HEK293T (cell line): Measurements from ENCODE around the gene KMT2C.

Experiments
- BHLHE40 ChIP-seq: fragments of 450-650 bp; IDR thresholded peaks from 2 replicates; pipeline ENCODE4 v1.6.1; 2016; ENCODE audit warnings: mild to moderate bottlenecking, moderate library complexity, borderline replicate concordance
- FOXA1 ChIP-seq: fragments of 450-650 bp; IDR thresholded peaks from 2 replicates; pipeline ENCODE4 v1.6.1; 2016; ENCODE audit warnings: mild to moderate bottlenecking
- FOXK2 ChIP-seq: fragments of 450-650 bp; IDR thresholded peaks from 2 replicates; pipeline ENCODE4 v1.6.1; 2016; ENCODE audit warnings: mild to moderate bottlenecking
- FOXM1 ChIP-seq: fragments of 450-650 bp; IDR thresholded peaks from 2 replicates; pipeline ENCODE4 v1.6.1; 2017; ENCODE audit warnings: mild to moderate bottlenecking, borderline replicate concordance
- HDGF ChIP-seq: fragments of 450-650 bp; IDR thresholded peaks from 2 replicates; pipeline ENCODE4 v1.6.1; 2017; ENCODE audit warnings: antibody characterized with exemption, borderline replicate concordance
- LEF1 ChIP-seq: fragments of 450-650 bp; IDR thresholded peaks from 2 replicates; pipeline ENCODE4 v1.6.1; 2017; ENCODE audit warnings: mild to moderate bottlenecking, borderline replicate concordance
- NFRKB ChIP-seq: fragments of 450-650 bp; IDR thresholded peaks from 2 replicates; pipeline ENCODE4 v1.6.1; 2016; ENCODE audit warnings: mild to moderate bottlenecking, moderate library complexity
- PKNOX1 ChIP-seq: fragments of 450-650 bp; IDR thresholded peaks from 2 replicates; pipeline ENCODE4 v1.6.1; 2016
- SP1 ChIP-seq: fragments of 450-650 bp; IDR thresholded peaks from 2 replicates; pipeline ENCODE4 v1.6.1; 2017
- SUZ12 ChIP-seq: fragments of 450-650 bp; IDR thresholded peaks from 2 replicates; pipeline ENCODE4 v1.6.1; 2016; ENCODE audit warnings: mild to moderate bottlenecking

GRCh38 chr7:152365982-152366603 is 69.7 kb downstream of the KMT2C start:
- TF ChIP-seq FOXM1: no peak
- TF ChIP-seq FOXA1: no peak
- no peak for TF ChIP-seq SUZ12
- no peak for TF ChIP-seq HDGF
- TF ChIP-seq PKNOX1: no peak
- TF ChIP-seq SP1: no peak
- no peak for TF ChIP-seq BHLHE40
- TF ChIP-seq LEF1: no peak
- TF ChIP-seq FOXK2: no peak
- no peak for TF ChIP-seq NFRKB
